Ectodermal cell (in vitro differentiated cells): ENCODE data around the gene EFHC1.

Experiments used
- H3K27ac ChIP-seq: 2 replicates; pipeline ENCODE4 v1.7.0; 2013; ENCODE audit warnings: mild to moderate bottlenecking, low read depth, low read length; ENCODE audit not compliant: insufficient read depth, poor library complexity, severe bottlenecking
- H3K27me3 ChIP-seq: 2 replicates; pipeline ENCODE4 v1.7.0; 2013; ENCODE audit warnings: mild to moderate bottlenecking, low read length; ENCODE audit not compliant: insufficient read depth, control insufficient read depth, poor library complexity, severe bottlenecking
- H3K36me3 ChIP-seq: one replicate; pipeline ENCODE4 v1.7.0; 2013; ENCODE audit warnings: low read length; ENCODE audit not compliant: control insufficient read depth, insufficient read depth
- H3K4me1 ChIP-seq: one replicate; pipeline ENCODE4 v1.7.0; 2013; ENCODE audit warnings: low read length; ENCODE audit not compliant: control insufficient read depth, insufficient read depth
- H3K4me3 ChIP-seq: 2 replicates; pipeline ENCODE4 v1.7.0; 2013; ENCODE audit warnings: low read depth, low read length, control low read depth; ENCODE audit not compliant: insufficient read depth
- H3K9me3 ChIP-seq: 2 replicates; pipeline ENCODE4 v1.7.0; 2013; ENCODE audit warnings: mild to moderate bottlenecking, low read length, moderate library complexity; ENCODE audit not compliant: control insufficient read depth
- WGBS, 2 experiments: methylation state at CpG; one replicate each; pipeline ENCODE4 v1.1.7; 2013; ENCODE audit warnings: missing lambda C conversion rate in 2 of 2; 5-methylcytosine and 5-hydroxymethylcytosine counted together

EFHC1 gene

GRCh38 chr6:52551483-52552277, 131.5 kb downstream of the EFHC1 start:
- Histone ChIP-seq H3K36me3 (no peaks in the 10 kb centered on the region), H3K4me1 (peaks cover 37% of the 10 kb centered on the region), H3K9me3 (no peaks in the 10 kb centered on the region), H3K4me3 (no peak overlapping the region), H3K27ac (peak overlapping the region; percentile 76), H3K27me3 (no peaks in the 10 kb centered on the region)
- WGBS, 2 experiments: 19 to 23% methylated on average over 13 of the region's 13 CpGs

DNA sequence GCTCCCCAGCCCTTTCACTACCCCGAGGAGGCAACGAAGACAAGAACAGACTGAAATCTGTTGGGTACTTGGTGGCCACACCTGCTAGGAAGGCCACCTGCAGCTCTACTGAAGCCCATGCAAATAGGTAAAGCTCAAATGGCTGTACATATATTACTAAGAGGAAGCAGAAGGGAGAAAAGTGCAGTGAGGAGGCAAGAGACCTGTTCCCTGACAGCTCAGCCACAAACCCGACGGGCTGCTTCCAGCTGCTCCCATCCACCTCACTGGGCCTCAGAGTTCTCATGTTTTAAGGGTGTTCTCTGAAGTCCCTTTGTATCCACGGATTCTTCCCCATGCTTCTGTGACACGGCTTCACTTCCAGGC, 132.1 kb downstream of the EFHC1 start:
- H3K36me3 ChIP-seq: no peaks in the 10 kb centered on the region
- peak overlapping the region; percentile 76 for H3K27ac ChIP-seq
- H3K4me3 ChIP-seq: no peak overlapping the region
- no peaks in the 10 kb centered on the region for H3K27me3 ChIP-seq
- WGBS, 2 experiments: 39 to 40% methylated on average over 6 of the region's 6 CpGs
- no peaks in the 10 kb centered on the region for H3K9me3 ChIP-seq
- H3K4me1 ChIP-seq: peaks cover 37% of the 10 kb centered on the region

DNA sequence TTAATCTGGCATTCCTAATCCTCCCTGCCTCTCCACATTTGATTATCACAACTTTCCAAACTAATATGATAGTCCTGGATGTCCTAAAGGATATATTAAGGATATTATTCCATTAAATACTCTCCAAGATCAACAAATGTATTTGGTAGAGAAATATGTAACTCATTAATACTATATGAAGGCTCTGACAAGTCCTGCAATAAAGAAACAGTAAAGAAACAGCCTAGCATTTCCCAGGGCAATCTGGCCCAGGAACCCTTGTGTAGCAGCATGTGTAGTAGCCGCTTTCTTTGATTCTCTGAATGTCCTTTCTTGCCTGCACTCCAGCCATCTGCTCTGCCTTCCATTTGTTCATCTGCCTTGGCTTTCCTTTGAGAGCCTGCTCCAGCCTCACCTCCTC, 133.0 kb downstream of the EFHC1 start:
- no peak overlapping the region for H3K27ac ChIP-seq
- H3K4me1 ChIP-seq: peaks cover 37% of the 10 kb centered on the region
- no peak overlapping the region for H3K4me3 ChIP-seq
- 95 to 96% methylated on average over 1 of the region's 1 CpG for WGBS, 2 experiments
- no peaks in the 10 kb centered on the region for H3K9me3 ChIP-seq
- no peaks in the 10 kb centered on the region for H3K36me3 ChIP-seq
- H3K27me3 ChIP-seq: no peaks in the 10 kb centered on the region

DNA sequence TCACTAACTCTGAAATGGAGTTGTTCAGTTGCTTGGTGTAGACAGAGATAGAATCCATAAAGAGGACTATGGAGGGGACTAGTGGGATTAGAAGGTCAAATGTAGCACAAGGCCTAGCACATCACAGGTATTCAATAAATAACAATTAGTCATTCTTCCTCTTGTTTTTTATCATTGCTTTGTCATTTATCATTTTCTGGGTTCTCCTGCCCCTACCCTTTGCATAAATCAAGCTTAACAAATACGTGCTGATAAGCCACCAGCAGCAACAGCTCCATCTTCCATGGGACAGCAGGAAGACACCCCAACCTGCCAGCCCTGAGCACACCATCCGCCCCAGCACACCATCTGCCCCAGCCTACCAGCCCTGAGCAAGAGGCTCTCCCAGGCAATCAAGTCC, 133.6 kb downstream of the EFHC1 start:
- no peaks in the 10 kb centered on the region for H3K9me3 ChIP-seq
- no peak overlapping the region for H3K4me3 ChIP-seq
- H3K27ac ChIP-seq: no peak overlapping the region
- WGBS, 2 experiments: 88 to 93% methylated on average over 2 of the region's 2 CpGs
- H3K36me3 ChIP-seq: no peaks in the 10 kb centered on the region
- peaks cover 37% of the 10 kb centered on the region for H3K4me1 ChIP-seq
- no peaks in the 10 kb centered on the region for H3K27me3 ChIP-seq

- WGBS, 2 experiments: 94 to 95% methylated on average over 6 of the region's 6 CpGs
- peaks cover 30% of the 10 kb centered on the region for H3K4me1 ChIP-seq
- no peaks in the 10 kb centered on the region for H3K9me3 ChIP-seq
- no peak overlapping the region for H3K27ac ChIP-seq
- H3K27me3 ChIP-seq: no peaks in the 10 kb centered on the region
- no peak overlapping the region for H3K4me3 ChIP-seq
- no peaks in the 10 kb centered on the region for H3K36me3 ChIP-seq
Measured at GRCh38 chr6:52554684-52555280, 134.6 kb downstream of the EFHC1 start.

DNA sequence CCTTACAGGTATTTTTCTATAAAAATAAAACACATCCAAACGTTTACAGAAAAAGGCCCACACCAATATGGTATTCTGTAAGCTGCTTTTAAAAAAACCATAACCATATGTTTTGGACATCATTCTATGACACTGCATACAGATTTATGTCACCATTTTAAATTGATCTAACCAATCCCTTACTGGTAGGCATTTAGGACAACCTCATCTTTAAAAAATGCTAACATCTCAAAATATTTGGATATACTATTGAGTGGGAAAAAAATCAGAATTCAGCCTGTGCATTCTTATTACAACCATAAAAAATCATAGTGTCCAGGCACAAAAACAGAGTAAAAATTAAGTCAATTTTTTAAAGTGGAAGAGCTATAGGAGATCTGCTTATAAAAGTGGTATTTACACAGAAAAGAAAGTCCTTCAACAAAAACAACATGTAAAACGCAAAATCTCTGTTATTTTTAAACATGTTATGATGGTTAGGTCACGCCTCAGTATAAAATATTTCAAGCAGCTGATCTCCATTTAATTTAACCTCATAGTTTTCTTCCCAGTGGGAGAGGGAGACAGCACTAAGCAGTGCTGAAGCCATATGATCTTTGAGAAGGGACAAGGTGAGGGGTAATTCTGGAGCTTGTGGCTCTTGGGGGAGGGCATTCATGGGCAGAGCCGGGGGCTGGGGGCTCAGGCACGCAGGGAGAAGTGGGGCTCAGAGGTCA, 135.5 kb downstream of the EFHC1 start:
- Histone ChIP-seq H3K9me3 (no peaks in the 10 kb centered on the region), H3K4me3 (no peak overlapping the region)
- WGBS, 2 experiments: 80 to 88% methylated on average over 5 of the region's 5 CpGs

GRCh38 chr6:52557389-52558265, 137.5 kb downstream of the EFHC1 start:
- Histone ChIP-seq H3K9me3 (no peaks in the 10 kb centered on the region), H3K27me3 (no peaks in the 10 kb centered on the region), H3K36me3 (no peaks in the 10 kb centered on the region), H3K4me3 (no peak overlapping the region), H3K4me1 (peaks cover 4% of the 10 kb centered on the region), H3K27ac (no peak overlapping the region)
- WGBS, 2 experiments: 63 to 66% methylated on average over 11 of the region's 11 CpGs

More for the DNA sequence above, 135.5 kb downstream of the EFHC1 start:
- Histone ChIP-seq H3K36me3 (no peaks in the 10 kb centered on the region), H3K4me1 (peaks cover 21% of the 10 kb centered on the region), H3K27ac (no peak overlapping the region), H3K27me3 (no peaks in the 10 kb centered on the region)

DNA sequence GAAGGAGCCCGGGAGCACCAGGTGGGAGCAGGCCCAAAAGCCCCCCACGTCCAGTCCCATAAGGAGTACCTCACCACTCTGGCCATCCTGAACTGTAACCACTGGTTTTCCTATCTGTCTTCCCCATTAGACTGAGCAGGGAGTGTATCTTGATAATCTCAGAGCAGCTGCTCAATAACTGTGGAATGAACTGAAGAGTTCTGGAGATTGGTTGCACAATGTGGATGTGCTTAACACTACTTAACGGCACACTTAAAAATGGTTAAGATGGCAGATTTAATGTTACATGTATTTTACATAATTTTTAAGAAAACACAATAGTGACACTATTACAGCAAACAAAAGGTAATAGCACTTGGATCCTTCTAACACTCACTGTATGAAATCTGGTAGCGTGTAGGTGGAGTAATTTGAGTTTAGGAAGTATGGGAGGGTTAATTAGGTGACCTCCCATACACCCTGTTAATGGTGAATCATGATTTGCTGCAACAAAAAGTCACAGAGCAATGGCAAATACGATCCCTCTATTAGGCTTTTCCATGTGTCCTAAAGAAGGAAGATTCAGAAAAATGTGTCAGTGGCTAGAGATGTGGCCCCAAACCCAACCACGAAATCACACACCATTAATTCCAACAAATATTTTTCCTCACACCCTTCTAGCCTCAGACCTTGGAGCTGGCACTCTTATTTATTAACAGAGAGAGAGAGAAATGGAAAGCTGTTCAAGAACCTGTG, 138.3 kb downstream of the EFHC1 start:
- H3K9me3 ChIP-seq: no peaks in the 10 kb centered on the region
- WGBS, 2 experiments: 75 to 76% methylated on average over 5 to 6 of the region's 6 CpGs
- no peaks in the 10 kb centered on the region for H3K4me1 ChIP-seq
- H3K36me3 ChIP-seq: no peaks in the 10 kb centered on the region
- no peak overlapping the region for H3K4me3 ChIP-seq
- H3K27me3 ChIP-seq: no peaks in the 10 kb centered on the region
- no peak overlapping the region for H3K27ac ChIP-seq

- H3K9me3 ChIP-seq: no peaks in the 10 kb centered on the region
- peaks cover 5% of the 10 kb centered on the region for H3K4me1 ChIP-seq
- no peaks in the 10 kb centered on the region for H3K36me3 ChIP-seq
- H3K27ac ChIP-seq: no peak overlapping the region
- H3K27me3 ChIP-seq: no peaks in the 10 kb centered on the region
- no peak overlapping the region for H3K4me3 ChIP-seq
- 94% methylated on average over 5 of the region's 5 CpGs for WGBS, 2 experiments
Measured at GRCh38 chr6:52560462-52560861, 140.3 kb downstream of the EFHC1 start.
